PFSK-1 (cell line): ENCODE data around the gene AKAP13.

Source experiments
- POLR2AphosphoS5 ChIP-seq: IDR thresholded peaks from 2 replicates; pipeline ENCODE4 v1.6.1; 2012; ENCODE audit warnings: low read depth, mild to moderate bottlenecking, control low read depth, low read length, moderate library complexity
- REST ChIP-seq, 2 experiments: IDR thresholded peaks; 2 replicates each; pipeline versions ENCODE4 v1.6.1 to v1.8.0; 2011 to 2012; ENCODE audit warnings: low read depth in 2 of 2, low read length in 2 of 2, control low read depth in 1 of 2, inconsistent platforms in 1 of 2, mild to moderate bottlenecking in 1 of 2, moderate library complexity in 1 of 2; ENCODE audit not compliant: insufficient read depth in 1 of 2
- TAF1 ChIP-seq: IDR thresholded peaks from 2 replicates; pipeline ENCODE4 v1.6.1; 2012; ENCODE audit warnings: low read length, control low read depth, borderline replicate concordance; ENCODE audit not compliant: insufficient read depth

GRCh38 chr15:85700767-85701166 lies 320.4 kb downstream of the AKAP13 start:
- TF ChIP-seq TAF1 (no peak), REST (IDR thresholded peaks at IDR 0.05; ENCODE audit: insufficient read depth in 1 of 2, low read depth in 2 of 2, low read length in 2 of 2) (no peak), POLR2AphosphoS5 (no peak)
